Memory B cell (primary cell): ENCODE measurements around the gene PHACTR2.
"Not testable (repeated sequence)": the region's sequence is repeated elsewhere in the genome, so short reads cannot be mapped to it uniquely, and the experiment has no call there.

Source experiments
- ATAC-seq: fragments of 150-1000 bp; cut with Tn5 transposase; 2 replicates; pipeline ENCODE4 v1.10.0; 2021; ENCODE audit warnings: low read depth, mild to moderate bottlenecking, moderate library complexity
- DNase-seq, 2 donors: peaks; one replicate each; pipeline ENCODE4 v3.0.0; 2022; ENCODE audit warnings: low spot score in 2 of 2
- H3K27ac Mint-ChIP-seq: one replicate; pipeline ENCODE4 v1.8.0; 2022; ENCODE audit warnings: mild to moderate bottlenecking, moderate library complexity, mixed read lengths
- H3K27me3 Mint-ChIP-seq: one replicate; pipeline ENCODE4 v1.8.0; 2022; ENCODE audit warnings: mixed read lengths
- H3K36me3 Mint-ChIP-seq: one replicate; pipeline ENCODE4 v1.8.0; 2022; ENCODE audit warnings: mild to moderate bottlenecking, mixed read lengths
- H3K4me1 Mint-ChIP-seq: one replicate; pipeline ENCODE4 v1.8.0; 2022; ENCODE audit warnings: mixed read lengths
- H3K4me3 Mint-ChIP-seq: one replicate; pipeline ENCODE4 v1.8.0; 2022; ENCODE audit warnings: mild to moderate bottlenecking, moderate library complexity, mixed read lengths
- H3K9me3 Mint-ChIP-seq: one replicate; pipeline ENCODE4 v1.8.0; 2022; ENCODE audit warnings: mixed read lengths

Gene PHACTR2

DNA sequence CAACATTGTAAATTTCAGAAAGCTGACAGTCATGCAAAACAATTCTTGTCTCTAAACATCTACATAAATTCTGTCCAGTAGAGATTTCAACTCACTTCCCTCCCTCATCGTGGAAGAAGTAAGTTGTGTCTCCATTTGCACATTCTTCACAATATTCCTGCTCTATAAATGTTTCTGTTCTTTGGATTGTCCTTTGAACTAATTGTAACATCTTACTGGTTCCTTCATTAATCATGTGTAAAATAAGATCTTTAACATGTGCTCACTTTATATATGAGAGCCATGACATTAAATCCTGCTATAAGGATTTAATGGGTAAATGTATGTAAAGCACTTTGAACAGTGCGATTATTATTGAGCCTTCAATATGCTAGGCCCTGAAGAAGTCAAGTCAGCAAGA is 158.4 kb downstream of the PHACTR2 start:
- no peak for DNase-seq
- no peaks in the 10 kb centered on the region for H3K36me3 Mint-ChIP-seq
- H3K9me3 Mint-ChIP-seq = peaks cover 4% of the 10 kb centered on the region
- H3K4me1 Mint-ChIP-seq = no peaks in the 10 kb centered on the region
- no peak for ATAC-seq
- H3K4me3 Mint-ChIP-seq = no peak overlapping the region
- H3K27ac Mint-ChIP-seq = no peak overlapping the region
- H3K27me3 Mint-ChIP-seq = no peaks in the 10 kb centered on the region

GRCh38 chr6:143838395-143838794 is 160.6 kb downstream of the PHACTR2 start:
- Mint-ChIP-seq H3K36me3 (no peaks in the 10 kb centered on the region), H3K4me1 (peaks cover 3% of the 10 kb centered on the region), H3K27ac (no peak overlapping the region), H3K9me3 (peaks cover 4% of the 10 kb centered on the region), H3K27me3 (no peaks in the 10 kb centered on the region), H3K4me3 (no peak overlapping the region)
- DNase-seq (no peak), ATAC-seq (no peak)

DNA sequence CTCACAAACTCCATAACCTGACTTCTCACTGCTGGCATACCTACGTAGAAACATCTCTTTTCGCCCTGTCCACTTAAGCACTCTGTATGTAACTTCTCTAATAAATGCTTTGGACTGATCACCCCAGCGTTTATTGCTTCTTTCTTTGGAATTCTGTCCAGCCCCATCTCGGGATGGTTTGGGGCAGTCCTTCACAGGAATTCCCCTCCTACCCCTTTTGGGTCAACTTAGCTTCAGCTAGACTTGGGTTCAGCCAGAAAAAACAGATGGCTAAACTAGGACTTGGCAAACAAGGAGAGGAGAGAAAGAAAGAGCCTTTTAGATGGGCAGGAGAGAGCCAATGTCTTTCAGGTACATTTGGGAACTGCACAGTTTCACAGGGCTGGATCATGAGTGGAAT is 161.4 kb downstream of the PHACTR2 start:
- H3K4me3 Mint-ChIP-seq = no peak overlapping the region
- no peaks in the 10 kb centered on the region for H3K36me3 Mint-ChIP-seq
- H3K4me1 Mint-ChIP-seq = peaks cover 10% of the 10 kb centered on the region
- ATAC-seq (no peak), DNase-seq (no peak)
- peaks cover 4% of the 10 kb centered on the region for H3K9me3 Mint-ChIP-seq
- H3K27ac Mint-ChIP-seq = no peak overlapping the region
- H3K27me3 Mint-ChIP-seq = no peaks in the 10 kb centered on the region

- ATAC-seq (no peak), DNase-seq (no peak)
- Mint-ChIP-seq H3K9me3 (peaks cover 4% of the 10 kb centered on the region), H3K36me3 (peaks cover under 1% of the 10 kb centered on the region), H3K4me1 (peaks cover 12% of the 10 kb centered on the region), H3K27ac (no peak overlapping the region), H3K4me3 (no peak overlapping the region), H3K27me3 (no peaks in the 10 kb centered on the region)
Measured at GRCh38 chr6:143840595-143841265, 163.0 kb downstream of the PHACTR2 start.

GRCh38 chr6:143842461-143842901 is 164.7 kb downstream of the PHACTR2 start:
- peak overlapping the region; percentile 96 for H3K4me3 Mint-ChIP-seq
- peak overlapping the region; percentile 96 for H3K27ac Mint-ChIP-seq
- peaks cover 7% of the 10 kb centered on the region for H3K36me3 Mint-ChIP-seq
- H3K4me1 Mint-ChIP-seq = peaks cover 16% of the 10 kb centered on the region
- no peak for DNase-seq
- peak; percentile 36 for ATAC-seq
- no peaks in the 10 kb centered on the region for H3K27me3 Mint-ChIP-seq
- peaks cover 4% of the 10 kb centered on the region for H3K9me3 Mint-ChIP-seq

GRCh38 chr6:143842902-143843676 is 165.3 kb downstream of the PHACTR2 start, which contains the start of gene LTV1:
LTV1 (plus strand) TSS chr6:143843338; CDS start chr6:143843478, 140 bp downstream.
- Mint-ChIP-seq H3K4me3 (peak within 1 kb of the TSS; percentile 96), H3K9me3 (peaks cover 4% of the 10 kb centered on the region), H3K4me1 (peaks cover 16% of the 10 kb centered on the region), H3K36me3 (peaks cover 11% of the 10 kb centered on the region), H3K27ac (peak within 1 kb of the TSS; percentile 96), H3K27me3 (no peaks in the 10 kb centered on the region)
- DNase-seq = peak; percentile 86 to 89
- ATAC-seq = peak; percentile 97

DNA sequence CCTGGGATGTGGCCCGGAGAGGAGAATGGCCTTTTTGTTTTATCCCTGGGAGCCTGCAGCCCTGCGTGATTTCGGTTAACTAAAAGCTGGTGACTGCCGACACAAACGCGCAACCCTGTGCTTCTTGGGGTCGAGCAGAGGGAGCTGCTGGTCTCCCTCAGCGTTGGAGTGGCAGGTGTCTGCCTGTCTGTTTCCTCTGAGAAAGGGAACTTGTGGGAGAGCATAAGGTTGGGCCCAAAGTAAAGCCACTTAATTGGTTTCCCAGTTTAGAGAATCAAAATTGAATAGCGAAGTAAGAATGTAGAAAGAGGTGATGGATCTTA is 165.9 kb downstream of the PHACTR2 start:
- Mint-ChIP-seq H3K36me3 (peaks cover 14% of the 10 kb centered on the region), H3K27me3 (no peaks in the 10 kb centered on the region), H3K4me1 (peaks cover 16% of the 10 kb centered on the region), H3K4me3 (peak overlapping the region; percentile 96), H3K27ac (peak overlapping the region; percentile 96), H3K9me3 (peaks cover 4% of the 10 kb centered on the region)
- no peak for DNase-seq
- ATAC-seq = peak; percentile 15

- H3K9me3 Mint-ChIP-seq = peaks cover 4% of the 10 kb centered on the region
- H3K4me3 Mint-ChIP-seq = peak overlapping the region; percentile 96
- ATAC-seq (no peak), DNase-seq (no peak)
- peak overlapping the region; percentile 96 for H3K27ac Mint-ChIP-seq
- H3K36me3 Mint-ChIP-seq = peaks cover 18% of the 10 kb centered on the region
- peaks cover 16% of the 10 kb centered on the region for H3K4me1 Mint-ChIP-seq
- no peaks in the 10 kb centered on the region for H3K27me3 Mint-ChIP-seq
Measured at GRCh38 chr6:143844006-143844405, 166.2 kb downstream of the PHACTR2 start.

GRCh38 chr6:143845033-143845432 is 167.3 kb downstream of the PHACTR2 start:
- Mint-ChIP-seq H3K36me3 (peaks cover 25% of the 10 kb centered on the region), H3K9me3 (peaks cover 4% of the 10 kb centered on the region), H3K27me3 (no peaks in the 10 kb centered on the region), H3K27ac (no peak overlapping the region), H3K4me3 (no peak overlapping the region), H3K4me1 (peaks cover 18% of the 10 kb centered on the region)
- DNase-seq (no peak), ATAC-seq (no peak)

DNA sequence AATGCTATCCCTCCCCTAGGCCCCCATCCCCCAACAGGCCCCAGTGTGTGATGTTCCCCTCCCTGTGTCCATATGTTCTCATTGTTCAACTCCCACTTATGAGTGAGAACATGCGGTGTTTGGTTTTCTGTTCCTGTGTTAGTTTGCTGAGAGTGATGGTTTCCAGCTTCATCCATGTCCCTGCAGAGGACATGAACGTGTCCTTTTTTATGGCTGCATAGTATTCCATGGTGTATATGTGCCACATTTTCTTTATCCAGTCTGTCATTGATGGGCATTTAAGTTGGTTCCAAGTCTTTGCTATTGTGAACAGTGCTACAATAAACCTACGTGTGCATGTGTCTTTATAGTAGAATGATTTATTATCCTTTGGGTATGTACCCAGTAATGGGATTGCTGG is 173.9 kb downstream of the PHACTR2 start:
- not testable (repeated sequence) for DNase-seq, H3K27ac Mint-ChIP-seq, H3K4me3 Mint-ChIP-seq, H3K9me3 Mint-ChIP-seq, ATAC-seq, H3K27me3 Mint-ChIP-seq
- Mint-ChIP-seq H3K4me1 (peaks cover 14% of the 10 kb centered on the region), H3K36me3 (peaks cover 78% of the 10 kb centered on the region)

DNA sequence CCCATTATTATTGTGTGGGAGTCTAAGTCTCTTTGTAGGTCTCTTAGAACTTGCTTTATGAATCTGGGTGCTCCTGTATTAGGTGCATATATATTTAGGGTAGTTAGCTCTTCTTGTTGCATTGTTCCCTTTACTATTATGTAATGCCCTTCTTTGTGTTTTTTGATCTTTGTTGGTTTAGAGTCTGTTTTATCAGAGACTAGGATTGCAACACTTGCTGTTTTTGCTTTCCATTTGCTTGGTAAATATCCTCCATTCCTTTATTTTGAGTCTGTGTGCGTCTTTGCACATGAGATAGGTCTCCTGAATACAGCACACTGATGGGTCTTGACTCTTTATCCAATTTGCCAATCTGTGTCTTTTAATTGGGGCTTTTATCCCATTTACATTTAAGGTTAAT is 177.3 kb downstream of the PHACTR2 start:
- H3K4me1 Mint-ChIP-seq = peaks cover 12% of the 10 kb centered on the region
- not testable (repeated sequence) for H3K9me3 Mint-ChIP-seq, H3K27ac Mint-ChIP-seq, H3K4me3 Mint-ChIP-seq, ATAC-seq, DNase-seq, H3K27me3 Mint-ChIP-seq
- peaks cover 78% of the 10 kb centered on the region for H3K36me3 Mint-ChIP-seq

GRCh38 chr6:143856762-143857161 is 179.0 kb downstream of the PHACTR2 start:
- not testable (repeated sequence) for H3K9me3 Mint-ChIP-seq, ATAC-seq, H3K4me1 Mint-ChIP-seq, DNase-seq, H3K4me3 Mint-ChIP-seq, H3K27me3 Mint-ChIP-seq, H3K27ac Mint-ChIP-seq
- peaks cover 73% of the 10 kb centered on the region for H3K36me3 Mint-ChIP-seq

GRCh38 chr6:143857651-143858050 is 179.9 kb downstream of the PHACTR2 start:
- Mint-ChIP-seq H3K27me3 (no peaks in the 10 kb centered on the region), H3K27ac (peak overlapping the region; percentile 17), H3K4me3 (no peak overlapping the region), H3K36me3 (peaks cover 66% of the 10 kb centered on the region), H3K9me3 (peaks cover 5% of the 10 kb centered on the region), H3K4me1 (peaks cover 8% of the 10 kb centered on the region)
- DNase-seq = no peak
- no peak for ATAC-seq

GRCh38 chr6:143859891-143860660 is 182.3 kb downstream of the PHACTR2 start:
- H3K4me3 Mint-ChIP-seq = no peak overlapping the region
- no peak for DNase-seq
- no peaks in the 10 kb centered on the region for H3K27me3 Mint-ChIP-seq
- no peak overlapping the region for H3K27ac Mint-ChIP-seq
- H3K36me3 Mint-ChIP-seq = peaks cover 57% of the 10 kb centered on the region
- no peak for ATAC-seq
- peaks cover 1% of the 10 kb centered on the region for H3K9me3 Mint-ChIP-seq
- H3K4me1 Mint-ChIP-seq = peaks cover 1% of the 10 kb centered on the region
